Measurements from ENCODE around the gene ZGPAT. TPM values are rescaled to one million over a fixed set of nuclear protein-coding genes. Genes with fewer than 3 reads are reported as not detected.

ZGPAT gene
- total and polyA plus RNA-seq, 2 of the 4 experiments (the other 2 are of a cell fraction): 13.4 to 20.2 TPM

DNA sequence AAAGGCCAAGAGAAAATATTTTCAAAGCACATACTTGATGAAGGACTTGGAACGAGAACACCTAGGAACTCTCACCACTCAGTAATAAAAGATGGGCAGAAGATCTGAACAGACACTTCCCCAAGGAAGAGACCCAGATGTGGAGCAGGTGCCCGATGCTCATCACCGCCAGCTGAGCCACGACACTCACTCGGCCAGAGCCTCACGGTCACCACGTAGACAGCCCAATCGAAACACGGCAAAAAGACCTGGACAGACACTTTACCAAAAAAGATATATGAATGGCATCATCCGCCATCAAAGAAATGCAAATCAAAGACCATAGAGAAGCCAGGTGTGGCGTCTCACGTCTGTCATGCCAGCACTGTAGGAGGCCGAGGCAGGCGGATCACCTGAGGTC, 73.3 kb downstream of the ZGPAT start:
- CTCF ChIA-PET: no interaction called here
- intact Hi-C loops (cut with micrococcal nuclease) (no loop called here), in situ Hi-C loops (cut with MboI; ENCODE audit: low sequenced_read_pairs) (loop anchor here (5.0 kb wide), 1 partner anchor 76 kb away; no protein-coding TSS in a partner anchor), dilution Hi-C loops (cut with HindIII; ENCODE audit: low sequenced_read_pairs, unreplicated experiment) (no loop called here)
- Histone ChIP-seq H3K4me3 (ENCODE audit: insufficient read depth, low read depth, low read length) (no peak overlapping the region), H4K8ac (ENCODE audit: low read depth in 2 of 2, low read length in 2 of 2) (no peak overlapping the region), H2BK20ac (ENCODE audit: low read depth, low read length) (no peak overlapping the region), H2BK120ac (ENCODE audit: low read depth, low read length) (no peak overlapping the region), H3K9ac (ENCODE audit: low read depth, low read length) (no peak overlapping the region), H3K27me3 (ENCODE audit: control insufficient read depth, insufficient read depth, low read length) (no peaks in the 10 kb centered on the region), H3K79me1 (ENCODE audit: low read depth in 1 of 2, low read length in 2 of 2) (peaks cover 4 to 39% of the 10 kb centered on the region in 2 experiments), H2BK15ac (ENCODE audit: low read depth, low read length) (no peak overlapping the region), H3K4me2 (ENCODE audit: low read depth, low read length) (no peak overlapping the region), H4K20me1 (ENCODE audit: insufficient read depth, low read length) (peaks cover 23% of the 10 kb centered on the region), H3K18ac (ENCODE audit: low read depth, low read length) (no peak overlapping the region), H2AK9ac (replicated peaks; ENCODE audit: low read depth, low read length, poor library complexity) (no peak overlapping the region), H3K56ac (ENCODE audit: extremely low read depth, insufficient read depth, low read length) (no peak overlapping the region), H3K23ac (ENCODE audit: low read depth, low read length) (no peak overlapping the region), H4K91ac (ENCODE audit: insufficient read depth, low read depth, low read length) (no peak overlapping the region), H3K27ac (ENCODE audit: insufficient read depth, low read length) (no peak overlapping the region), H3K9me3 (ENCODE audit: control insufficient read depth, insufficient read depth, low read length) (no peaks in the 10 kb centered on the region), H3K36me3 (ENCODE audit: control insufficient read depth, insufficient read depth, low read length) (no peaks in the 10 kb centered on the region), H4K5ac (ENCODE audit: low read depth, low read length) (no peak overlapping the region), H2AK5ac (ENCODE audit: low read depth, low read length) (no peak overlapping the region), H3K14ac (replicated peaks; ENCODE audit: low read depth, low read length) (no peak overlapping the region), H3K9me1 (ENCODE audit: insufficient read depth, low read length) (no peaks in the 10 kb centered on the region), H2AFZ (replicated peaks; ENCODE audit: low read length, poor library complexity) (no peak overlapping the region), H3K4me1 (ENCODE audit: control insufficient read depth, insufficient read depth, low read length) (no peaks in the 10 kb centered on the region), H3K4ac (ENCODE audit: low read depth, low read length) (no peak overlapping the region), H2BK5ac (ENCODE audit: low read depth, low read length, poor library complexity, severe bottlenecking) (no peak overlapping the region)
- TF ChIP-seq MAZ (IDR thresholded peaks at IDR 0.05; ENCODE audit: borderline replicate concordance, low read depth, low read length) (no peak), CEBPB (IDR thresholded peaks at IDR 0.05; ENCODE audit: low read depth, low read length) (no peak), SMC3 (IDR thresholded peaks at IDR 0.05; ENCODE audit: low read depth, low read length) (no peak), CHD1 (IDR thresholded peaks at IDR 0.05; ENCODE audit: low read depth, low read length) (no peak), MXI1 (IDR thresholded peaks at IDR 0.05; ENCODE audit: borderline replicate concordance, low read depth, low read length) (no peak), FOS (IDR thresholded peaks at IDR 0.05; ENCODE audit: low read depth, low read length) (no peak), NFE2L2 (IDR thresholded peaks at IDR 0.05; ENCODE audit: low read depth, low read length) (no peak), BHLHE40 (IDR thresholded peaks at IDR 0.05; ENCODE audit: low read depth, low read length) (no peak), RCOR1 (IDR thresholded peaks at IDR 0.05; ENCODE audit: insufficient replicate concordance, low read length) (no peak), MAFK (IDR thresholded peaks at IDR 0.05; ENCODE audit: low read depth, low read length) (no peak), RAD21 (IDR thresholded peaks at IDR 0.05; ENCODE audit: low read length) (no peak), RFX5 (IDR thresholded peaks at IDR 0.05; ENCODE audit: low read depth, low read length) (no peak), POLR2A (IDR thresholded peaks at IDR 0.05; ENCODE audit: low read depth, low read length) (no peak)
- TF ChIP-seq, protein P1, sequence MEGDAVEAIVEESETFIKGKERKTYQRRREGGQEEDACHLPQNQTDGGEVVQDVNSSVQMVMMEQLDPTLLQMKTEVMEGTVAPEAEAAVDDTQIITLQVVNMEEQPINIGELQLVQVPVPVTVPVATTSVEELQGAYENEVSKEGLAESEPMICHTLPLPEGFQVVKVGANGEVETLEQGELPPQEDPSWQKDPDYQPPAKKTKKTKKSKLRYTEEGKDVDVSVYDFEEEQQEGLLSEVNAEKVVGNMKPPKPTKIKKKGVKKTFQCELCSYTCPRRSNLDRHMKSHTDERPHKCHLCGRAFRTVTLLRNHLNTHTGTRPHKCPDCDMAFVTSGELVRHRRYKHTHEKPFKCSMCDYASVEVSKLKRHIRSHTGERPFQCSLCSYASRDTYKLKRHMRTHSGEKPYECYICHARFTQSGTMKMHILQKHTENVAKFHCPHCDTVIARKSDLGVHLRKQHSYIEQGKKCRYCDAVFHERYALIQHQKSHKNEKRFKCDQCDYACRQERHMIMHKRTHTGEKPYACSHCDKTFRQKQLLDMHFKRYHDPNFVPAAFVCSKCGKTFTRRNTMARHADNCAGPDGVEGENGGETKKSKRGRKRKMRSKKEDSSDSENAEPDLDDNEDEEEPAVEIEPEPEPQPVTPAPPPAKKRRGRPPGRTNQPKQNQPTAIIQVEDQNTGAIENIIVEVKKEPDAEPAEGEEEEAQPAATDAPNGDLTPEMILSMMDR (conservative IDR thresholded peaks at IDR 0.05; ENCODE audit: low read depth, low read length): no peak
- TF ChIP-seq, protein P2, sequence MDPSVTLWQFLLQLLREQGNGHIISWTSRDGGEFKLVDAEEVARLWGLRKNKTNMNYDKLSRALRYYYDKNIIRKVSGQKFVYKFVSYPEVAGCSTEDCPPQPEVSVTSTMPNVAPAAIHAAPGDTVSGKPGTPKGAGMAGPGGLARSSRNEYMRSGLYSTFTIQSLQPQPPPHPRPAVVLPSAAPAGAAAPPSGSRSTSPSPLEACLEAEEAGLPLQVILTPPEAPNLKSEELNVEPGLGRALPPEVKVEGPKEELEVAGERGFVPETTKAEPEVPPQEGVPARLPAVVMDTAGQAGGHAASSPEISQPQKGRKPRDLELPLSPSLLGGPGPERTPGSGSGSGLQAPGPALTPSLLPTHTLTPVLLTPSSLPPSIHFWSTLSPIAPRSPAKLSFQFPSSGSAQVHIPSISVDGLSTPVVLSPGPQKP (IDR thresholded peaks at IDR 0.05; ENCODE audit: borderline replicate concordance, low read depth, low read length): no peak
- TF ChIP-seq, protein P3, sequence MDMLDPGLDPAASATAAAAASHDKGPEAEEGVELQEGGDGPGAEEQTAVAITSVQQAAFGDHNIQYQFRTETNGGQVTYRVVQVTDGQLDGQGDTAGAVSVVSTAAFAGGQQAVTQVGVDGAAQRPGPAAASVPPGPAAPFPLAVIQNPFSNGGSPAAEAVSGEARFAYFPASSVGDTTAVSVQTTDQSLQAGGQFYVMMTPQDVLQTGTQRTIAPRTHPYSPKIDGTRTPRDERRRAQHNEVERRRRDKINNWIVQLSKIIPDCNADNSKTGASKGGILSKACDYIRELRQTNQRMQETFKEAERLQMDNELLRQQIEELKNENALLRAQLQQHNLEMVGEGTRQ (IDR thresholded peaks at IDR 0.05; ENCODE audit: low read depth, low read length): no peak
- 80% methylated on average over 1 of the region's 14 CpGs; no CpG with 5 or more reads in 1 of the 2 experiments for WGBS, 2 experiments (ENCODE audit: extremely low coverage in 2 of 2, insufficient read length in 1 of 2)
- no TSS peak for BruUV-seq (replicated peaks)
- no peak for DNase-seq
- ATAC-seq (ENCODE audit: low read depth): no peak
- POLR2A ChIA-PET (ENCODE audit: unreplicated experiment): no interaction called here

Measured in IMR-90 (cell line).